GM13976 (cell line): Measurements from ENCODE around the gene PDE1A.

ENCODE experiments used
- DNase-seq: peaks from one replicate; pipeline ENCODE4 v3.0.0; 2012; ENCODE audit warnings: low spot score
- CTCF ChIP-seq: IDR thresholded peaks from 2 replicates; pipeline ENCODE4 v1.5.1; 2012; ENCODE audit warnings: borderline replicate concordance, mild to moderate bottlenecking; ENCODE audit not compliant: insufficient read depth; ENCODE audit errors: extremely low read depth, missing control alignments, control extremely low read depth
- in situ Hi-C: fragments of 300-500 bp; cut with MboI; formaldehyde crosslinking; loops from one replicate; pipeline ENCODE4 v1.12.0; 2022; ENCODE audit warnings: low sequenced_read_pairs, mixed read lengths, inconsistent platforms; ENCODE audit not compliant: unreplicated experiment

PDE1A gene

GRCh38 chr2:182220998-182221397, 205.8 kb downstream of the PDE1A start:
- no peak for DNase-seq
- in situ Hi-C loops: no loop called here
- TF ChIP-seq CTCF: no peak

GRCh38 chr2:182220335-182220734, 206.5 kb downstream of the PDE1A start:
- no peak for TF ChIP-seq CTCF
- in situ Hi-C loops: no loop called here

GRCh38 chr2:182210669-182211068, 216.2 kb downstream of the PDE1A start:
- DNase-seq: no peak
- TF ChIP-seq CTCF: no peak
- in situ Hi-C loops: no loop called here

More at GRCh38 chr2:182220335-182220734, 206.5 kb downstream of the PDE1A start:
- no peak for DNase-seq

GRCh38 chr2:182208421-182208820, 218.4 kb downstream of the PDE1A start:
- no peak for TF ChIP-seq CTCF
- DNase-seq: no peak
- in situ Hi-C loops: no loop called here

GRCh38 chr2:182207049-182207746, 219.6 kb downstream of the PDE1A start:
- no peak for DNase-seq
- in situ Hi-C loops: no loop called here
- no peak for TF ChIP-seq CTCF

GRCh38 chr2:182197529-182197928, 229.3 kb downstream of the PDE1A start:
- no peak for TF ChIP-seq CTCF
- in situ Hi-C loops: no loop called here
- no peak for DNase-seq
